Ramos (cell line): Measurements from ENCODE around the gene ANKRD60.

Experiments used
- in situ Hi-C: fragments of 300-500 bp; cut with MboI; formaldehyde crosslinking; loops from one replicate; pipeline ENCODE4 v1.14.3; 2022; ENCODE audit warnings: low sequenced_read_pairs; ENCODE audit not compliant: unreplicated experiment

ANKRD60 gene

GRCh38 chr20:58228484-58229197 lies at the start of gene ANKRD60:
Gene ANKRD60 (minus strand): TSS chr20:58228653. CDS start chr20:58228653, 0 bp downstream.
- in situ Hi-C loops, result loop anchor here (25.0 kb wide), 1 partner anchor 609 kb away; no protein-coding TSS in a partner anchor

- in situ Hi-C loops, result no loop called here
Observed at GRCh38 chr20:58277578-58278472, 49.4 kb upstream of the ANKRD60 start.

GRCh38 chr20:58277107-58277506 lies 48.7 kb upstream of the ANKRD60 start:
- in situ Hi-C loops, result no loop called here

- in situ Hi-C loops, result no loop called here
Observed at GRCh38 chr20:58274384-58274783, 45.9 kb upstream of the ANKRD60 start.

GRCh38 chr20:58271606-58272351 lies 43.3 kb upstream of the ANKRD60 start:
- in situ Hi-C loops, result no loop called here

GRCh38 chr20:58268936-58269619 lies 40.6 kb upstream of the ANKRD60 start:
- in situ Hi-C loops, result no loop called here

GRCh38 chr20:58268421-58268821 lies 40.0 kb upstream of the ANKRD60 start:
- in situ Hi-C loops, result no loop called here

- in situ Hi-C loops, result no loop called here
Observed at GRCh38 chr20:58267389-58268215, 39.1 kb upstream of the ANKRD60 start.

GRCh38 chr20:58264271-58264670 lies 35.8 kb upstream of the ANKRD60 start:
- in situ Hi-C loops, result no loop called here

- in situ Hi-C loops, result no loop called here
Observed at GRCh38 chr20:58261660-58262059, 33.2 kb upstream of the ANKRD60 start.

- in situ Hi-C loops, result no loop called here
Observed at GRCh38 chr20:58260006-58260405, 31.6 kb upstream of the ANKRD60 start.

- in situ Hi-C loops, result no loop called here
Observed at GRCh38 chr20:58256842-58257241, 28.4 kb upstream of the ANKRD60 start.

- in situ Hi-C loops, result no loop called here
Observed at GRCh38 chr20:58256307-58256706, 27.9 kb upstream of the ANKRD60 start.

- in situ Hi-C loops, result no loop called here
Observed at GRCh38 chr20:58254890-58255289, 26.4 kb upstream of the ANKRD60 start.

GRCh38 chr20:58251979-58252591 lies 23.6 kb upstream of the ANKRD60 start:
- in situ Hi-C loops, result no loop called here

- in situ Hi-C loops, result no loop called here
Observed at GRCh38 chr20:58251348-58251978, 23.0 kb upstream of the ANKRD60 start.

- in situ Hi-C loops, result loop anchor here (10.0 to 25.0 kb wide), 2 partner anchors 198 to 591 kb away; no protein-coding TSS in a partner anchor
Observed at GRCh38 chr20:58246346-58246745, 17.9 kb upstream of the ANKRD60 start.

- in situ Hi-C loops, result loop anchor here (10.0 to 25.0 kb wide), 2 partner anchors 199 to 591 kb away; no protein-coding TSS in a partner anchor
Observed at GRCh38 chr20:58245931-58246330, 17.5 kb upstream of the ANKRD60 start.
